HG03095 (cell line): ENCODE data around the gene KYNU.
"Not testable (repeated sequence)": the region's sequence is repeated elsewhere in the genome, so short reads cannot be mapped to it uniquely, and the experiment has no call there.

Experiments
- ATAC-seq: cut with Tn5 transposase; IDR thresholded peaks from one replicate; pipeline ENCODE4 v1.9.1; 2021; ENCODE audit warnings: moderate library complexity; ENCODE audit not compliant: unreplicated experiment

KYNU gene

DNA sequence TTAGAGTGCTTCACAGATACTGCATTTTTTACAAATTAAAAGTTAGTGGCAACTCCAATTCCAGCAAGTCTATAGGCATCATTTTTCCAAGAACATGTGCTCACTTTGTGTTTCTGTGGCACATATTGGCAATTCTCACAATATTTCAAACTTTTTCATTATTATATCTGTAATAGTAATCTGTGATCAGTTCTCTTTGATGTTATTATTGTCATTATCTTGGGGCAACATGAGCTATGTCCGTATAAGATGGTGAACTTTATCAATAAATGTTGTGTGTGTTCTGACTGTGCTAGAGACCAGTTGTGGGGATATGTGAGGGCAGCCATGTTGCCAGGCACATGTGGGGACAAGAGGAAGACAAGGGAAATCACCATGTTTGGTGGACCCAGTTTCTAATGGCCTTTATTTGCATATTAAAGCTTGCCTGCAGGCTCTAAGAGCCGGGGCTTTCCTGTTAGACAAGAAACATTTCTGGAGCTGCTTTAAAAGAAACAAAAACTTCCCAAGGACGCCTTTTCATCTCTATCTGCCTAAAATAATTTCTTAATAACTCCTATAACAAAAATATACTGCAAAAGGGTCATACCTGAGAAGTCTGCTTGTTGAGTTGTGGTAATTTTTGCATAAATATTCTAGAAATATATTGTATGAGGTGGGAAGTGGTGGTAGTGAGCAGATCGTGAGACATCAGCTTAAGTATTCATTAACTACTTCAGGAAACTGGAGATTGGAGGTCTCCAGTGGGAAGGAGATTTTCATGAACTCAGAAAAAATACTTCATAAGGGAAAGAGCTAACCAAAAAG, 37.2 kb downstream of the KYNU start:
- ATAC-seq: peak; percentile 100

DNA sequence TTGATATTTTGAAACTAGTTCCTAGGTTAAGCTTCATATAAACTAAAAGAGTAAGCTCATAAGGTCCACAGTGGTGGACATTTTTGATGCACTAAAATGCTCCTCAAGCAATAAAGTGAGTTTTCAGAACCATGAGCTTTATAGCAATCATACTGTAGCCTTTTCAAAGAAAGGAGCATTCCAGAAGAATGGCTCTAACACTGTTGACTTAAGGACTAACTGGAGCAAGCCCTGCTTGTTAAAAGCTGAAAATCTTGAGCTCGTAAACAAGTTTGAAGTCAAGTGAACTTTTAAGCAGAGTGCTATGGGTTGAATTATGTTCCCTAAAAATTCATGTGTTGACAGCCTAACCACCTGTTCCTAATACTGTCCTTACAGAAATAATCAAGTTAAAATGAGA, 38.0 kb downstream of the KYNU start:
- no peak for ATAC-seq

DNA sequence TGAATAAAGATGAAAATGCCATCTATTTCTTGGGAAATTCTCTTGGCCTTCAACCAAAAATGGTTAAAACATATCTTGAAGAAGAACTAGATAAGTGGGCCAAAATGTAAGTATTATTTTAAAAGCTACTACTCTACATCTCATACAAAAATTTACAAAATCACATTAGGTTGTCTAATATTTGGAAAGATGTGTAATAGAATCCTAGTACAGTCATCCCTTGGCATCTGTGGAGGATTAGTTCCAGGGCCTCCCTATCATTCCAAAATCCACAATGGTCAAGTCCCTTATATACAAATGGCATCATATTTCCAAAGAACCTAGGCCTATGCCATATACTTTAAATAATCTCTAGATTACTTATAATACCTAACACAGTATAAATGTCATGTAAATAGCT, 41.2 kb downstream of the KYNU start:
- ATAC-seq: no peak

DNA sequence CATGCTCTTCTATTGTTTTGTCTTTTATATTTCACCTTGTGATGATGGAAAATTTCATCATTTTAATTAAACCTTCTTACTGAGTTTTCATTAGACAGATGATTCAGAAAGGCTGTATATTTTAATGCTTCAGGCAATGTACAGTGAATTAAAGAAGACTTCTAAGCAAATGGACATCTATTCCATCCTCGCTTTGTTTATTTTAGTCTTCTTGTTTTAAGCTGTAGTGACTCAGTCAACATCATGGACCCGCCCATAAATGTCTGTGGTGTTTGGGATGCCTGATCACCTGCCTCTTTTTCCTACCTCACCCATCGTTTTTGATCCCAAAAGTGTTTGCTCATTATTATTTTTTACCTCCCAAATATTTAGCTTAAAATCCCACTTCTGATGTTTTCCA, 43.1 kb downstream of the KYNU start:
- no peak for ATAC-seq

DNA sequence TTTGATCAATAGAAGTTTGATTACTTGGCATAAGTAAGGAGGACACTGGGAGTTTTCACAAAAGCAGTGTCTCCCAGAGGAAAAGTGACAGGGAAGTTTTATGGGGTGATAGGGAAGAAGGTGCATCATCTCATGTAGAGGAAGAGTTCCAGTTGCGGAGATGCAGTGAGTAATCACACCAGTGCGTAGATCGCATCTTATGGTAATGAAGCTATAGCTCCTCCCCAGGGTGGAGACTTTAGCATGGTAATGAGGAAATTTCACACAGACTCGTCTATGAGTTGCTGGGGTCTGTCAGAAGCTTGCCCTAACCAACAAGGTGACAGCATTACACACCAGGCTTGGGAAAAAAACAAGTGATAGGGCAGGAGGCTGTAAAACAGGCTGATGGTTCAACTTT, 49.0 kb downstream of the KYNU start:
- no peak for ATAC-seq

DNA sequence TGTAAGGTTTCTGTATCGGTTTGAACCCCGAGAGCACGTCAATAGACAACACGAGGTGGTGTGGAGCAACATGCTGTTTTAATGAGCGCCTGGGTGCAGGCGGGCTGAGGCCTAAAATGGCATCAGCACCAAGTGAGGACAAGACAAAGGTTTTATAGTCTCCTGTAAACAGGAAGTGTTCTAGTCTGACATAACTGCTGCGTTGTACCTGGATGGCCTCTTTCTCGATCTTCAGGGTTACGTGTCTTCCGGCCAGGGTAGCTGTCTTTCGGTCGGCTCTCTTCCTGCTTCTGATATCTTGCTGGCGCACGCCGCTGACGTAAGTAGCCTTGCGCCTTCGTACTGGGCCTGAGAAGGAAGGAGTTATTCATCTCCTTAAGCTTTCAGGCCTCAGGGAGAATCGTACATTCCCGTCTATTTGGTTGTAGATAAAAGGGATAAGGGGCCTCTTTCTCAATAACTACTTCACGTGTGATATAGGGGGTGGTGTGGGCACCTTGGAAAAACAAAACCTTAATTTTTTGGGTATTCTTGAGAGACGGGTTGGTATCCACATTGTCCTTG, 53.5 kb downstream of the KYNU start:
- no peak for ATAC-seq

DNA sequence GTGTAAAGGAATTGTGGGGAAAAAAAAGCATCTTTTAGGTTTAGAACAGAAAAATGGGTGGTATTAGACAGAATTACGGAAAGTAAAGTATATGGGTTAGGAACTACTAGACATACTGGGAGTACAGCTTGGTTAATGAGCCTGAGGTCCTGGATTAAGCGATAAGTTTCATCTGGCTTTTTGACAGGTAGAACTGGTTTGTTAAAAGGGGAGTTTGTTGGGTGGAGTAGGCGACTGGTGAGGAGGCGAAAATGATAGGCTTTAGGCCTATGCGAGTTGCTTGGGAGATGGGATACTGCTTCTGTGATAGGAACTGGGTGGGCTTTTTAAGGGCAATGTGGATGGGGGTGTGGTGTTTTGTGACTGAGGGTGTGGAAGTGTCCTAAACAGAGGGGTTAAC, 56.5 kb downstream of the KYNU start:
- no peak for ATAC-seq

DNA sequence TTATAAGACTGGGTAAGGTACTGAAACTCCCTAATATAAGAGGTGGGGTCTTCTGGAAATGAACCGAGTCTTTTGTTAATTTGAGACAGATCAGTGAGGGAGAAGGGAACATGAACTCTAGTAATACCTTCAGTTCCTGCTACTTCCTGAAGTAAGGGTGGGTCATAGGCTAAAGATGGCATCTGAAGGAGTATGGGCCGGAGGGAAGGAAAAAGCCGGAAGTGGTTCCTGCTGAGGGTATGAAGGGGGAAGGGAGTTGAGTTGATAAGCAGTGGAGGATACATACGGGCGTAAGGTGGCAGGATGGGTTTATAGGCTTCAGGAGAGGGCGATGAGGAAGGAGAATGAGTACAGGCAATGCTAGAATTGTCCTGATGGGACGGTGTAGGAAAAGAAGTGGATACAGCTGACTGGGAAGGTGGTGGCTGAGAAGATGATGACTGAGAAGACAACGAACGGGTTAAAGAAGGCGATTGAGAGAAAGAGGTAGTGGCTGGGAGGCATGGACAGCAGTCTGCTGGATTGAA, 58.2 kb downstream of the KYNU start:
- no peak for ATAC-seq

DNA sequence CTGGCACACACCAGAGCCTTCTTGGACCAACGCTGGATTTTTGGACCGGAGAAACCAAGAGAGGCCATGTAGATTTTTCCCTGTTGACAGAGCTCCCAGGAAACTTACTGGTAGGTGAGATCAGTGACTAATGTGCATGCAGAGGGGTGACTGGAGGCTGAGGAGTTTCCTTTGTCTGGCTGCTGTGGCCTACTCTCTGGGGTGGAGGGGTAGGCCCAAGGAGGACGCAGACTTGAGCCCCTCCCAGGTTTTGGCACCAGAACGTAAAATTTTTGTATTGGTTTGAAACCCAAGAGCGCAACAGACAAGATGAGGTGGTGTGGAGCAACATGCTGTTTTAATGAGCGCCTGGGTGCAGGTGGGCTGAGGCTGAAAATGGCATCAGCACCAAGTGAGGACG, 59.2 kb downstream of the KYNU start:
- ATAC-seq: no peak

DNA sequence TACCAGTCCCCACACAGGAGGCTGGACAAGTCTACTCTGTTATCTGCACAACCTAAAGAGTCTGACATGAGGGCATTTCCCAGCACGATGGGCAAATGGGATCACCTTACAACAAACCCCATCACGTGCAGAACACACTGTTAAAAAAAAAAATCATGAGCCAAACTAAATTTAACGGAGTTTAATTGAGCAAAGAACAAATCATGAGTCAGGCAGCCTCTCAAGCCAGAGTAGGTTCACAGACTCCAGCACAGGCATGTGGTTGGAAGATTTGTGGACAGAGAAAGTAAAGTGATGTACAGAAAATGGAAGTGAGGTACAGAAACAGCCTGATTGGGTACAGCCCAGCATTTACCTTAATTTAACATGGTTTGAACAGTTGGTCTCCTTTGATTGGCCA, 59.9 kb downstream of the KYNU start:
- ATAC-seq: no peak

DNA sequence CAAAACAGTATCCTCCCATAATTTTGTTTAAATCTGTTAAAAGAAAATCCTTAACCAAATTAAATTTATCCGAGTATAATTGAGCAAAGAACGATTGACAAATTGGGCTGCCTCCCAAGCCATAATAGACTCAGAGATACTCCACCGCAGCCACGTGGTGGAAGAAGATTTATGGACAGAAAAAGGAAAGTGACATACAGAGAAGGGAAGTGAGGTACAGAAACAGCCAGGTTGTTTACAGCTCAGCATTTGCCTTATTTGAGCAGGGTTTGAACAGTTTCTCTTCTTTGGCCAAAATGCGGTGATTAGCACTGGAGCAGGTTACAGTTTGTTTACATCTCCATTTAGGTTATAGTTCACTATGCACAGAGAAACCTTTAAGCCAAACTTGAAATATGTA, 60.8 kb downstream of the KYNU start:
- ATAC-seq: no peak

DNA sequence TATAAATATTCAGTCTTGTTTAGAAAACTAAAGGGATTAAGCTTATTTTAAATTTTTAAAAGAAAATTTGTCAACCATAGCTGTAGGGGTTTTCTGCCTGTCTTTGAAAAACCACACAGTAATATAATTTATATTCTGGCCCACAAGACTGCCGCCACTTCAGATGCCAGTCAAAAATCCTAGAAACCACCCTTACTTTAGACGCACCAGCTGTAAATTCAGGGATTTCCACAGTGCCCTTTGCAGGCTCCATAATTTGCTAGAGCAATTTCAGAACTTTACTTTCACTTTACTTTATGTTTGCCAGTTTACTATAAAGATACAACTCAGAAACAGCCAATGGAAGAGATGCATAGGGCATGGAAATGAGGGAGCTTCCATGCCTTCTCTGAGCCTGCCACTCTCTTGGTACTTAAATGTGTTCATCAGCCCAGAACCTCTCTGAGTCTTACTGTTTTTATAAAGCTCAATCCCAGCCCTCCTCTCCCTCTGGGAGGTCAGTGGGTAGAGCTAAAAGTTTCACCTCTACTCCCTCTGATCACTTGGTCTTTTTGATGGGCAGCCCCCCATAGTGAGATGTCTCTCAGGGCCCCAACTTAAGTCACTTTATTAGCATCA, 63.3 kb downstream of the KYNU start:
- no peak for ATAC-seq

DNA sequence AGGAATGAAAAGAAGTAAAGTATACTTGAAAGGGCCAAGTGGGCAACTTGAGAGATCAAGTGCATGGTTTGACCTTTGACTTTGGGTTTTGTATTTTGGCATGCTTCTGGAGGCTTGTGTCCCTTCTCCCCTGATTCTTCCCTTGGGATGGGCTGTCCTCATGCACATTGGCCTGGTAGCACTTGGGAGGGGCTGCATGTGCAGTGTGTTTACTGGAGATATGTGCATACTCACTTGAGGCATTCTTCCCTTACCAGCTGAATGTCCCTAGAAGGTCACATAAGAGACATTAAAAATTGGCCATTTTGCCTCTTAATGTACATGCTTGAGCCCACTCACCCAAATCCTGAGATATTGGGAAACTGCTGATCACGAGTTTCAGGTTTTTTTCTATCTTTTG, 65.2 kb downstream of the KYNU start:
- ATAC-seq: no peak

DNA sequence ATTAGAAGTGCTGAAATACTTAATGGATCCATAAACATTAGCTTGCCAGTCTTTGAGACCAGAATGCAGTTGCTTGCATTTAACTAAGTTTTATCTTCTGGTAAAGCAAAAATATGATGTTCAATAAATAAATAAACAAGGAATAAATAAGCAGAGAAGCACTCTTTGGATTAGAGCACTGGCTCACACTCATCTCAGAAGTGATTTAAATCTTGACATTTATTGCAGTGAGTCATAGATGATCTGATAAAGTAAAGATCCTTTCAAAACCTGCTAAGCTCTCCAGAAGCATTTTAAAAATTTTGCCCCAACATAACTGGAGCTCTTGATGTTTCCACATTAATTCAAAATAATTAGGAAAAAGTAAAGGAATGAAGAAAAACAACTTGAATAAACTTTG, 66.8 kb downstream of the KYNU start:
- ATAC-seq: no peak

DNA sequence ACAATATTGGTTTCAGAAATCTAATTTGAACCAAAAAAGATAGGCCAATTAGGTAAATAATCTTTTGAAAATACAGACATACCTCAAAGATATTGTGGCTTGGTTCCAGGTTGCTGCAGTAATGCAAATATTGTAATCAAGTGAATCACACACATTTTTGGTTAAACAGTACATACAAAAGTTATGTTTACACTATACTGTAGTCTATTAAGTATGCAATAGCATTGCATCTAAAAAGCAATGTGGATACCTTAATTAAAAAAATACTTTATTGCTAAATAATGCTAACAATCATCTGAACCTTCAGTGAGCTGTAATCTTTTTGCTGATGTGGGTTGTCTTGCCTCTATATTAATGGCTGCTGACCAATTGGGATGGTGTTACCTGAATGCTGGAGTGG, 67.3 kb downstream of the KYNU start:
- no peak for ATAC-seq

DNA sequence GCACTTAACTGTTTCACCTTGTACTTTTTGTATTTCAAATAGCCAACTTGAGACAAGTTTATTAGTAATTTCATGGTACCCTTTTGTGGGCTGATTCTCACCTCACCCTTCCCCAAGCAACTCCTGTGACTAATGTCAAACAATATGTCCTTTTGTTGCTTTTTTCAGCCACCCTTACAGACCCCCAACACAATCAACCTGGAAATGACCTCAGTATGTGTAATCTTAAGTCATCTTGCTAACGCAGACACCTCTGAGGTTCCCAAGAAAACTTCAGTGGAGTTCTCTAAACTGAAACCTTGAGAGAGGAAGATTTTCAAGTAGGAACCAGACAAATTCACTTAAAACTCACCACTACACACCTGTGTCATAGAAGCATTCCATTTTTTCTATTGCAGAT, 69.5 kb downstream of the KYNU start:
- ATAC-seq: no peak

DNA sequence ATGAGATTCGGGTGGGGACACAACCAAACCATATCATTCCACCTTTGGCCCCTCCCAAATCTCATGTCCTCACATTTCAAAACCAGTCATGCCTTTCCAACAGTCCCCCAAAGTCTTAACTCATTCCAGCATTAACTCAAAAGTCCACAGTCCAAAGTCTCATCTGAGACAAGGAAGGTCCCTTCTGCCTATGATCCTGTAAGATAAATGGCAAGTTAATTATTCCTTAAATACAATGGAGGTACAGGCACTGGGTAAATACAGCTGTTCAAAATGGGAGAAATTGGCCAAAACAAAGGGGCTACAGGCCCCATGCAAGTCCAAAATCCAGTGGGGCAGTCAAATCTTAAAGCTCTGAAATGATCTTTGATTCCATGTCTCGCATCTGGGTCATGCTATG, 71.3 kb downstream of the KYNU start:
- ATAC-seq: not testable (repeated sequence)

DNA sequence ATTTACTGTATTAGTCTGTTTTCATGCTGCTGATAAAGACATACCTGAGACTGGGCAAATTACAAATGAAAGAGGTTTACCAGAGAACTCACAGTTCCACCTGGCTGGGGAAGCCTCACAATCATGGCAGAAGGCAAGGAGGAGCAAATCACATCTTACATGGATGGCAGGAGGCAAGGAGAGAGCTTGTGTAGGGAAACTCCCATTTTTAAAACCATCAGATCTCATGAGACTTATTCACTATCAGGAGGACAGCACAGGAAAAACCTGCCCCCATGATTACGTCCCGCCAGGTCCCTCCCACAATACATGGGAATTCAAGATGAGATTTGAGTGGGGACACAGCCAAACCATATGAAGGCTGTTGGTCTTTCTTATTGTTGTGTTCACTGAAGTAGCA, 72.9 kb downstream of the KYNU start:
- ATAC-seq: not testable (repeated sequence)

DNA sequence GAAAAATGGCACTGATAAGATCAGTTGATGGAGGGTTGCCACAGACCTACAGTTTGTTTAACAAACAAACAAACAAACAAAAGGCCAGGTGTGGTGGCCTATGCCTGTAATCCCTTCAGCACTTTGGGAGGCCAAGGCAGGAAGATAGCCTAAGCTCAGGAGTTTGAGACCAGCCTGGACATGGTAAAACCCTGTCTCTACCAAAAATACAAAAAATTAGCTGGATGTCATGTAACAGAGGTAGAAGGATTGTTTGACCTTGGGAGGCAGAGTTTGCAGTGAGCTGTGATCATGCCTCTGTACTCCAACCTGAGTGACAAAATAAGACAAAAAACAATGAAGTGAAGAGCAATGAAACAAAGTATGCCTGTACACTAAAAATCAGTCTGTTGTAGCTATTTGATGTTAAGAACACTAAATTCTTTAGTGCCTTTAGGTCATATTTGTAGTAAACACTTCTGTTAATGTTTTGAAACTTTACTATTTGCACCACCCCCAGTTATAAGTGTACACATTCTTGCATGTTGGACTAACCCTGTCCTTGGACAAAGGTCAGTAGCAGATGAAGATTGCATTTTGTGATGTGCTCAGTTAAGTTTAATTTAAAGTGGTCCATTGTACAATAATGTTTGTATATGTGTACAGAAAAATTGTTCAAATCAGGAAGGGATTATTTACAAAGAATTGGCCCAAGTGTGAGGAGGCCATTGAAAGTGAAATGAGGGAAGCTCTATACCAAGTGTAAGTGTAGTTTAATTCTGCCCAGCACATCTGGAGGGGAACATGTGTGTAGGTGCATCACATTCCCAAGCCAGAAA, 73.9 kb downstream of the KYNU start:
- ATAC-seq: no peak

DNA sequence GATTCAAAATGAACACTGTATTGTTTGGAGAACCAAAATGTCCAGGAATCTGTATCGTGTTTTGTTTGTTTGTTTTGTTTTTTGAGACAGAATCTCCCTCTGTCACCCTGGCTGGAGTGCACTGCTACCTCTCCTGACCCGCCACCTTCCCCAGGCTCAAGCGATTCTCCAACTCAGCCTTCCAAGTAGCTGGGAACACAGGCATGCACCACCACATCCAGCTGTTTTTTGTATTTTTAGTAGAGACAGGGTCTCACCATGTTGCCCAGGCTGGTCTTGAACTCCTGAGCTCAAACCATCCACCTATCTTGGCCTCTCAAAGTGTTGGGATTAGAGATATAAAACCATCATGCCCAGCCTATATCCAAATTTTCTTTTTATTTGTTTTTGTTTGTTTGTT, 74.6 kb downstream of the KYNU start:
- no peak for ATAC-seq

DNA sequence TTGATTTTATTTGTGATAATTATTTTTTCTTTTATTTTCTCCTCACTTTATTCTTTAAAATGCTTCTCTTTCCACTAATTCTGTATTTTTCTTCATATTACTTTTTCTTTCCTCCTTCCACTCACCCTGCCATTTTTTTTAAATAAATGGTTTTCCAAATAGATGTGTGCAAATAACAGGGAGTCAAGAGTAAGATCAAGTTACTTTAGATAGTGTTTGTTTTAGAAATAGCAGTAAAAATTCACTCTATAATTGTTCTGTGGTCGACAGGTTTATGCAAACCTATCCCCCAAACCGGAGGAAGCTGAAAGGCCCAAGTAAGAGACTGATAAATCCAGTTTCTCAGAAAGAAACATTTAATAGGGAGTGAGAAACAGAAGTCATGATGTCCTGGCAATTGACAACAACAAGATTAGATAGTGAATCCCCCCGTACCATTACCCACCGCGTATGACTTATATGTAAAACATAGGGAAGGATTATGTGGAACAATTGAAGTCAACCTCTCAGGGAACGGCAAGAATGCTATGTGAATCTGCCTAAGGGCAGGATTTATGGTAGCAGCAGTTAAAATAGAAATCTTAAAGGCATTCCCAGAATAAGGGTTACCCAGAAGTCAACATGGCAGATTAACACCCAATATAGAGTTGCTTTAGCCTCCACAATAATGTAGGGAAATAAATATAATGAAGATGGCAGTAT, 75.5 kb downstream of the KYNU start:
- no peak for ATAC-seq
